Stimulated activated CD4-positive, alpha-beta T cell treated with anti-CD3 and anti-CD28 coated beads, Interleukin-15, amount 100 ng/mL, for 24 hours (primary cell): Measurements from ENCODE around the gene TMEM106C.

Experiments used
- DNase-seq: peaks from one replicate; pipeline ENCODE4 v3.0.0-alpha.2; 2020

The TMEM106C gene

GRCh38 chr12:47963340-47964040, at the start of gene TMEM106C:
Gene TMEM106C, plus strand, starts transcription at chr12:47963596. Its CDS starts 641 bp downstream, at chr12:47964237.
- peak; percentile 93 for DNase-seq

GRCh38 chr12:47920913-47921312, 42.5 kb upstream of the TMEM106C start:
- no peak for DNase-seq

- no peak for DNase-seq
Observed at GRCh38 chr12:47921907-47922306, 41.5 kb upstream of the TMEM106C start.

- DNase-seq: no peak
Observed at GRCh38 chr12:47927346-47927745, 36.0 kb upstream of the TMEM106C start.

- DNase-seq: no peak
Observed at GRCh38 chr12:47930634-47931033, 32.8 kb upstream of the TMEM106C start.

- no peak for DNase-seq
Observed at GRCh38 chr12:47931187-47931586, 32.2 kb upstream of the TMEM106C start.

- DNase-seq: no peak
Observed at GRCh38 chr12:47935184-47935583, 28.2 kb upstream of the TMEM106C start.

GRCh38 chr12:47938093-47938492, 25.3 kb upstream of the TMEM106C start:
- DNase-seq: no peak

GRCh38 chr12:47938594-47938993, 24.8 kb upstream of the TMEM106C start:
- DNase-seq: no peak

GRCh38 chr12:47939009-47939601, 24.3 kb upstream of the TMEM106C start:
- DNase-seq: no peak

GRCh38 chr12:47940773-47941474, 22.5 kb upstream of the TMEM106C start:
- no peak for DNase-seq

- no peak for DNase-seq
Observed at GRCh38 chr12:47941475-47941780, 22.0 kb upstream of the TMEM106C start.

- peak; percentile 66 for DNase-seq
Observed at GRCh38 chr12:47941871-47942613, 21.4 kb upstream of the TMEM106C start.

GRCh38 chr12:47942614-47943225, 20.7 kb upstream of the TMEM106C start:
- DNase-seq: no peak

GRCh38 chr12:47943623-47944340, 19.6 kb upstream of the TMEM106C start:
- DNase-seq: no peak

GRCh38 chr12:47944685-47945340, 18.6 kb upstream of the TMEM106C start:
- DNase-seq: no peak

GRCh38 chr12:47945341-47945728, 18.1 kb upstream of the TMEM106C start:
- no peak for DNase-seq

GRCh38 chr12:47946413-47947323, 16.7 kb upstream of the TMEM106C start:
- no peak for DNase-seq

- no peak for DNase-seq
Observed at GRCh38 chr12:47947341-47947740, 16.1 kb upstream of the TMEM106C start.

GRCh38 chr12:47949441-47950341, 13.7 kb upstream of the TMEM106C start:
- peak; percentile 75 for DNase-seq
